ENCODE data around the gene APEH. TPM values are rescaled to one million over a fixed set of nuclear protein-coding genes. Genes with fewer than 3 reads are reported as not detected.
A peak's percentile ranks its signal among the peaks of the same experiment; 100 is the strongest.

Gene APEH
- total RNA-seq, 1 donor from 2014 or later, result 150 TPM

DNA sequence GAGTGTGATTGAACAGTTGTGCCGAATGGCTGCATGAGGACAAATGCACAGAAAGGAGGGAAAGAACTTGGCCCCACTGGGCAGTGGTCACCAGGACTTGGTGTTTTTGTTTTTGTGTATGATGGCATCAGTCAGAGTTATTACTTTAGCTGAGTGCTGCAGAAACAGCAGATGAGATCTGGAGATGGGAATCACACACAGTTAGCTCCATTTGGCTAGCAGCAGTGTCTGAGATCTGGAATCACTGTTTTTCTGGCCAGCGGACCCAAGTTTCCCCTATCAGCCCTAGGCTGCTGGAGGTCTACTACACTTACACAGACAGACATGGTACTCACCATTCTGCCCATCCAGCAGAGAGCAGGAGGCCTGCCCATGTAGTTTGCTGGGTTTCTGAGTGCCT, 45.9 kb upstream of the APEH start:
- TF ChIP-seq, protein P1, sequence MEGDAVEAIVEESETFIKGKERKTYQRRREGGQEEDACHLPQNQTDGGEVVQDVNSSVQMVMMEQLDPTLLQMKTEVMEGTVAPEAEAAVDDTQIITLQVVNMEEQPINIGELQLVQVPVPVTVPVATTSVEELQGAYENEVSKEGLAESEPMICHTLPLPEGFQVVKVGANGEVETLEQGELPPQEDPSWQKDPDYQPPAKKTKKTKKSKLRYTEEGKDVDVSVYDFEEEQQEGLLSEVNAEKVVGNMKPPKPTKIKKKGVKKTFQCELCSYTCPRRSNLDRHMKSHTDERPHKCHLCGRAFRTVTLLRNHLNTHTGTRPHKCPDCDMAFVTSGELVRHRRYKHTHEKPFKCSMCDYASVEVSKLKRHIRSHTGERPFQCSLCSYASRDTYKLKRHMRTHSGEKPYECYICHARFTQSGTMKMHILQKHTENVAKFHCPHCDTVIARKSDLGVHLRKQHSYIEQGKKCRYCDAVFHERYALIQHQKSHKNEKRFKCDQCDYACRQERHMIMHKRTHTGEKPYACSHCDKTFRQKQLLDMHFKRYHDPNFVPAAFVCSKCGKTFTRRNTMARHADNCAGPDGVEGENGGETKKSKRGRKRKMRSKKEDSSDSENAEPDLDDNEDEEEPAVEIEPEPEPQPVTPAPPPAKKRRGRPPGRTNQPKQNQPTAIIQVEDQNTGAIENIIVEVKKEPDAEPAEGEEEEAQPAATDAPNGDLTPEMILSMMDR (conservative IDR thresholded peaks at IDR 0.05), result no peak
- H3K27ac Mint-ChIP-seq (ENCODE audit: unreplicated experiment), result no peak overlapping the region
- peaks cover 14% of the 10 kb centered on the region for H3K36me3 Mint-ChIP-seq (ENCODE audit: low read depth)

DNA sequence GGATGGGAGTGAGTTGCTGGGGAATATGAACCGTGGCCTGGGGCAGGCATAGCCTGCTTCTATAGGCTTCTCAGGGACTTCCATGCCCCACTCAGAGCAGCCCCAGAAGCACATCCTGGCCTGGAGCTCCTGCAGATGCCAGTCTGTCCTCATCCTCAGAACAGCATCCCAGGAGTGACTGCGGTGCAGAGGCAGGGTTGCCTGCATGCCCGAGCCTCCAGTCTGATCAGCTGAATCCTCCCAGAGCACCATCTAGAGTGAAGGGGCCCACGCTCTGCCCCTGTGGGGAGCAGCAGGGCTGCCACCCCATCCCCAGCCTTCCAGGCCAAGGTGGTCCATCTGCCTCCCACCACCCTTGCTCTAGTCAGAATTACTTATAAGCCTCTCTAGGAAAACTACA, 44.7 kb upstream of the APEH start:
- H3K9me3 Mint-ChIP-seq, result peaks cover 14% of the 10 kb centered on the region
- H3K36me3 Mint-ChIP-seq (ENCODE audit: low read depth), result peaks cover 14% of the 10 kb centered on the region
- no peak overlapping the region for H3K4me3 Mint-ChIP-seq
- no peak for DNase-seq (ENCODE audit: low read depth, low spot score)
- no peaks in the 10 kb centered on the region for H3K4me1 Mint-ChIP-seq
- TF ChIP-seq, protein P1 (conservative IDR thresholded peaks at IDR 0.05), result no peak
- H3K27me3 Mint-ChIP-seq (ENCODE audit: low read depth), result no peaks in the 10 kb centered on the region
- H3K27ac Mint-ChIP-seq (ENCODE audit: unreplicated experiment), result no peak overlapping the region

More for the DNA sequence above, 45.9 kb upstream of the APEH start:
- Mint-ChIP-seq H3K4me3 (no peak overlapping the region), H3K27me3 (ENCODE audit: low read depth) (no peaks in the 10 kb centered on the region), H3K9me3 (peaks cover 12% of the 10 kb centered on the region), H3K4me1 (no peaks in the 10 kb centered on the region)
- no peak for DNase-seq (ENCODE audit: low read depth, low spot score)

DNA sequence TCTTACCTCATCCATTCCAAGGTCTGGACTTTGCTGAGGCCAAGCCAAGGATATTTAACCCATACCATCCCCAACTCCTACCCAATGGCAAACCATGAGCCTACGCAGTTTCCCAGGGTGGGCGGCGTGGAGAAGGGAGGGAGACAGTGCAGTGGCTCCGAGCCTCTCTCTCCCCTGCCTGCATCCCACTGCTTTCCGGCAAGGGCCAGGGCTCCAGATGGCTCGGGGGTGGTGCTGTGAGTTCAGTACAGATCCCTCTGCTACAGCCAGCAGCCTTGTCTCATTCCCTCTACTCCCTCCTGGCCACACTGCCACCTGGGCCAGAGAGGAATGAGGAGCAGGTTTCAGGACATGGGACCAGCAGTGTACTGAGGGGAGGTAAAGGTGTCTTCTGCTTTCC, 44.3 kb upstream of the APEH start:
- Mint-ChIP-seq H3K27me3 (ENCODE audit: low read depth) (no peaks in the 10 kb centered on the region), H3K4me1 (no peaks in the 10 kb centered on the region), H3K36me3 (ENCODE audit: low read depth) (peaks cover 14% of the 10 kb centered on the region), H3K27ac (ENCODE audit: unreplicated experiment) (no peak overlapping the region), H3K4me3 (no peak overlapping the region), H3K9me3 (peaks cover 14% of the 10 kb centered on the region)
- no peak for DNase-seq (ENCODE audit: low read depth, low spot score)
- TF ChIP-seq, protein P1 (conservative IDR thresholded peaks at IDR 0.05), result no peak

GRCh38 chr3:49630784-49631183, 43.4 kb upstream of the APEH start:
- H3K27ac Mint-ChIP-seq (ENCODE audit: unreplicated experiment), result peak overlapping the region; percentile 75
- peaks cover 14% of the 10 kb centered on the region for H3K9me3 Mint-ChIP-seq
- TF ChIP-seq, protein P1 (conservative IDR thresholded peaks at IDR 0.05), result no peak
- H3K4me1 Mint-ChIP-seq, result no peaks in the 10 kb centered on the region
- no peak for DNase-seq (ENCODE audit: low read depth, low spot score)
- H3K36me3 Mint-ChIP-seq (ENCODE audit: low read depth), result peaks cover 14% of the 10 kb centered on the region
- H3K4me3 Mint-ChIP-seq, result no peak overlapping the region
- H3K27me3 Mint-ChIP-seq (ENCODE audit: low read depth), result no peaks in the 10 kb centered on the region

- no peak overlapping the region for H3K27ac Mint-ChIP-seq (ENCODE audit: unreplicated experiment)
These were observed 39.4 kb upstream of the APEH start for GRCh38 chr3:49634736-49635135.

More at GRCh38 chr3:49634736-49635135, 39.4 kb upstream of the APEH start:
- Mint-ChIP-seq H3K4me1 (no peaks in the 10 kb centered on the region), H3K4me3 (no peak overlapping the region), H3K9me3 (peaks cover 14% of the 10 kb centered on the region), H3K36me3 (ENCODE audit: low read depth) (peaks cover 14% of the 10 kb centered on the region), H3K27me3 (ENCODE audit: low read depth) (no peaks in the 10 kb centered on the region)
- DNase-seq (ENCODE audit: low read depth, low spot score), result no peak
- TF ChIP-seq, protein P1 (conservative IDR thresholded peaks at IDR 0.05), result peak; percentile 30

All from neural crest cell (in vitro differentiated cells).